ENCODE measurements around the gene USP7. TPM values are rescaled to one million over a fixed set of nuclear protein-coding genes. Genes with fewer than 3 reads are reported as not detected.

USP7 gene
- polyA plus RNA-seq, 1 experiment = 17.2 TPM

DNA sequence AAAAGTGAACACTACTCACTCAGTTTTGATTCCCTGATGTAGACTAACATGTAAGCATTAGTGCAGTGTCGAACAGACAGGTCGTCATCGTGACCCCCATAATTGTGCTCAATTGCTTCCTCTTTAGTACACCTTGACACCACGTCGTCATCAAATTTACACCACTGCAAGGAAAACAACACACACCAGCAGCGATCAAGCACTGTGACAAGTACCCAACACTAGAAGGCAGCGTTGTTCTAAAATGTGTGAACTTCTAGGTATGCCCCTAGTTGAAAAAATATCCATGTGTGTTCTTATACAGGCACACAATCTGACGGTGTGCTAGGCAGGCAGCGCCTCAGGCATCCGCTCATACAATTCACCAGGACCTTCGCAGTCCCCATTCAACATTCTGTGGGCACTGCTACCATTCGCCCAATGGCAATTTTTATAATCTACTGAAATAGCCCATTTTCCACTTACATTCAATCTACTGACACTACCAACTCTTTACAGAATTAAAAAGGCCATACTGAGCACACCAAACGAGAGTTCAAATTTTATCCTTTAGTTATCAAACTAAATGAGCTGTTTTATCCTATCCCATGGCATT lies 58.4 kb downstream of the USP7 start:
- Histone ChIP-seq H3K27me3 (ENCODE audit: control insufficient read depth, insufficient read depth, low read length) (no peaks in the 10 kb centered on the region), H3K4me3 (ENCODE audit: low read depth, low read length) (no peak overlapping the region), H3K36me3 (ENCODE audit: control insufficient read depth, insufficient read depth, low read length) (peaks cover 34% of the 10 kb centered on the region)
- TF ChIP-seq, protein P1, sequence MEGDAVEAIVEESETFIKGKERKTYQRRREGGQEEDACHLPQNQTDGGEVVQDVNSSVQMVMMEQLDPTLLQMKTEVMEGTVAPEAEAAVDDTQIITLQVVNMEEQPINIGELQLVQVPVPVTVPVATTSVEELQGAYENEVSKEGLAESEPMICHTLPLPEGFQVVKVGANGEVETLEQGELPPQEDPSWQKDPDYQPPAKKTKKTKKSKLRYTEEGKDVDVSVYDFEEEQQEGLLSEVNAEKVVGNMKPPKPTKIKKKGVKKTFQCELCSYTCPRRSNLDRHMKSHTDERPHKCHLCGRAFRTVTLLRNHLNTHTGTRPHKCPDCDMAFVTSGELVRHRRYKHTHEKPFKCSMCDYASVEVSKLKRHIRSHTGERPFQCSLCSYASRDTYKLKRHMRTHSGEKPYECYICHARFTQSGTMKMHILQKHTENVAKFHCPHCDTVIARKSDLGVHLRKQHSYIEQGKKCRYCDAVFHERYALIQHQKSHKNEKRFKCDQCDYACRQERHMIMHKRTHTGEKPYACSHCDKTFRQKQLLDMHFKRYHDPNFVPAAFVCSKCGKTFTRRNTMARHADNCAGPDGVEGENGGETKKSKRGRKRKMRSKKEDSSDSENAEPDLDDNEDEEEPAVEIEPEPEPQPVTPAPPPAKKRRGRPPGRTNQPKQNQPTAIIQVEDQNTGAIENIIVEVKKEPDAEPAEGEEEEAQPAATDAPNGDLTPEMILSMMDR (IDR thresholded peaks at IDR 0.05; ENCODE audit: insufficient read depth, low read depth, low read length) = peak; percentile 54
- ChIA-PET CTCF (interaction anchor here (0.8 to 3.0 kb wide), 4 partner anchors 11 to 108 kb away, joined by 3 to 12 read pairs (median 4); no protein-coding TSS in a partner anchor), POLR2A (no interaction called here)
- DNase-seq (ENCODE audit: low read depth) = no peak

DNA sequence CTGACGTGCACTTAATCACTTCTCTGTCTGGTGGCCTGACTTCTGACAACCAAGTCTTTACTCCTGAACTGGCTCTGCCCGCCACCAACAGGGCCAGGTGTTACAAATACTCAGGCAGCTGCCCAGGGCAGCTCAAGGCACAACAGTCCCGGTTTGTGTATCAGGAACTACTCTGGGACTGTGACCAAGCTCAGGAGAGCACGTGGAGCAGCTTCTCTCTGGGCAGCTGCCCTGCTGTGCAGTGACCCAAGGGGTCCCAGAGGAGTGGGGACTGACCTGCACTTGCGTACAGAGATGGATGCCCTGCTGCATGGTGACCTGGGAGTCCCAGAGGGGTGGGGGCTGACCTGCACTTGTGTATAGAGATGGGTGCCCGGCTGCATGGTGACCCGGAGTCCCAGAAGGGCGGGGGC lies 59.7 kb downstream of the USP7 start:
- ChIA-PET CTCF (interaction anchor here (1.0 to 3.0 kb wide), 3 partner anchors 16 to 105 kb away, joined by 3 to 12 read pairs (median 3); no protein-coding TSS in a partner anchor), POLR2A (no interaction called here)
- DNase-seq (ENCODE audit: low read depth) = no peak
- Histone ChIP-seq H3K4me3 (ENCODE audit: low read depth, low read length) (no peak overlapping the region), H3K36me3 (ENCODE audit: control insufficient read depth, insufficient read depth, low read length) (peaks cover 32% of the 10 kb centered on the region), H3K27me3 (ENCODE audit: control insufficient read depth, insufficient read depth, low read length) (no peaks in the 10 kb centered on the region)
- TF ChIP-seq, protein P1 (IDR thresholded peaks at IDR 0.05; ENCODE audit: insufficient read depth, low read depth, low read length) = no peak

GRCh38 chr16:8903004-8903403 lies 60.7 kb downstream of the USP7 start:
- peaks cover 32% of the 10 kb centered on the region for H3K36me3 ChIP-seq (ENCODE audit: control insufficient read depth, insufficient read depth, low read length)
- no peak overlapping the region for H3K4me3 ChIP-seq (ENCODE audit: low read depth, low read length)
- TF ChIP-seq, protein P1 (IDR thresholded peaks at IDR 0.05; ENCODE audit: insufficient read depth, low read depth, low read length) = no peak
- POLR2A ChIA-PET = no interaction called here
- DNase-seq (ENCODE audit: low read depth) = no peak
- CTCF ChIA-PET = interaction anchor here (1.0 to 1.1 kb wide), 2 partner anchors 15 to 23 kb away, joined by 3 read pairs; no protein-coding TSS in a partner anchor
- no peaks in the 10 kb centered on the region for H3K27me3 ChIP-seq (ENCODE audit: control insufficient read depth, insufficient read depth, low read length)

GRCh38 chr16:8901320-8901861 lies 62.3 kb downstream of the USP7 start:
- Histone ChIP-seq H3K36me3 (ENCODE audit: control insufficient read depth, insufficient read depth, low read length) (peaks cover 40% of the 10 kb centered on the region), H3K4me3 (ENCODE audit: low read depth, low read length) (no peak overlapping the region), H3K27me3 (ENCODE audit: control insufficient read depth, insufficient read depth, low read length) (no peaks in the 10 kb centered on the region)
- CTCF ChIA-PET = interaction anchor here (1.2 to 2.1 kb wide), 4 partner anchors 8 to 107 kb away, joined by 3 to 11 read pairs (median 3); no protein-coding TSS in a partner anchor
- TF ChIP-seq, protein P1 (IDR thresholded peaks at IDR 0.05; ENCODE audit: insufficient read depth, low read depth, low read length) = no peak
- POLR2A ChIA-PET = interaction anchor here (0.6 kb wide), 1 partner anchor 22 kb away, joined by 9 read pairs; no protein-coding TSS in a partner anchor
- DNase-seq (ENCODE audit: low read depth) = no peak

GRCh38 chr16:8900343-8900742 lies 63.4 kb downstream of the USP7 start:
- no peak overlapping the region for H3K4me3 ChIP-seq (ENCODE audit: low read depth, low read length)
- peaks cover 39% of the 10 kb centered on the region for H3K36me3 ChIP-seq (ENCODE audit: control insufficient read depth, insufficient read depth, low read length)
- TF ChIP-seq, protein P1 (IDR thresholded peaks at IDR 0.05; ENCODE audit: insufficient read depth, low read depth, low read length) = no peak
- ChIA-PET CTCF (interaction anchor here (2.1 kb wide), 1 partner anchor 108 kb away, joined by 11 read pairs; no protein-coding TSS in a partner anchor), POLR2A (no interaction called here)
- H3K27me3 ChIP-seq (ENCODE audit: control insufficient read depth, insufficient read depth, low read length) = no peaks in the 10 kb centered on the region
- no peak for DNase-seq (ENCODE audit: low read depth)
